Stimulated activated naive CD4-positive, alpha-beta T cell (primary cell): ENCODE measurements around the gene MMS19.
A peak's percentile ranks its signal among the peaks of the same experiment; 100 is the strongest.

Source experiments
- DNase-seq, 6 experiments: peaks; one replicate each; lab custom pipeline; 2025; lab: John Stamatoyannopoulos, UW

The MMS19 gene

DNA sequence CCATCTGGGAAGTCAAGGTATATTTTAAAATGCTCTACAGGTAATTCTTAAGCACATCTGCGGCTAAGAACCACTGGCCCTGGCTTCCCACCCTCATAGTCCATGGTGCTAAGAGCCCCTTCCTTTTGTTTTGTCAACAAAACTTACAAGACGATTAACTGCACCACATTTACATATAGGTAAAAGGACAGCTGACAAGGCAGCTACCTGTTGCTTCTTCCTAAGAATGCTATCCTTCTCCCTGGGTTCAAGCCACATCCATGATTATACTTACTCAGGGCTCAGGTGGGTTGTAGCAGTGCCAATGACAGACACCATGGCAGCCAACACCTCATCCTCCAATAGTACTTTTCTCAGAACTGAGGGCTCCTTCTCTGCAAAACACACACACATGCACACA, 35.9 kb downstream of the MMS19 start:
- DNase-seq: no peak

DNA sequence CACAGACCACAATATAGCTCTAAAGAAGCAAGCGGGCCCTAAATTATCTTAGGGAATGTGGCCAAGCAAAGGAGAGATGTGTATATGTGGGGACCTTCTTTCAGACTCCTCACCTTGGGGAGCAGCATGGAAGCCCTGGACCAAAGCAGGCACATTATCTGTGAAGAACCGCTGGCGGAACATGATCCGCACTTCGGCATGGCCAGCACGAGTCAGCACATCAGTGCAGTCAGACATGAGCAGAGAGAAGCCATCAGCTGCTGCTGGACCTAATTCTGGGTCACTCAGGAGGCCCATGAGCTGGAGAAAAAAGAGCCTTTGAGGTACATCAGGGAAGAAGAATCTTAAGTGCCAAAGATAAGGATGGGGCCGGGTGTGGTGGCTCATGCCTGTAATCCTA, 38.3 kb downstream of the MMS19 start:
- DNase-seq: no peak

DNA sequence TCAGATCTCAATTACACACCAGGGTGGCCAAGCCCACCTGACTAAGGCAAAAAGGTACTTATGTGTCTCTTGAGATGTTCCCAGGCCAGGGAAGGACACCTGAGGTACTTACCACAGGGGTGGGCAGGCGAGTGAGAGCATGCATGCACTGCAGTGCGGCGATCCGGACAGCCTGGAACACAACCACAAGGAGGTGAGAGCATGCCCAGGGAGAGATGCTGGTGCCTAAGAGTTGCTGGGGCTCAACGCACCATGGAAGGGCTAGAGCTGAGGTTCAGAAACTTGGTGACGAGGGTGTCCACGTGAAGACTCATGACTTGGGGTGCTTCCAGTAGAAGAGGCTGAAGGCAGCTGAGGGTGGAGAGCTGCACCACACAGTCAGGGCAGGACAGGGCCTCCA, 39.1 kb downstream of the MMS19 start:
- no peak for DNase-seq

- DNase-seq: no peak
Observed at GRCh38 chr10:97456686-97457065, 41.5 kb downstream of the MMS19 start.

DNA sequence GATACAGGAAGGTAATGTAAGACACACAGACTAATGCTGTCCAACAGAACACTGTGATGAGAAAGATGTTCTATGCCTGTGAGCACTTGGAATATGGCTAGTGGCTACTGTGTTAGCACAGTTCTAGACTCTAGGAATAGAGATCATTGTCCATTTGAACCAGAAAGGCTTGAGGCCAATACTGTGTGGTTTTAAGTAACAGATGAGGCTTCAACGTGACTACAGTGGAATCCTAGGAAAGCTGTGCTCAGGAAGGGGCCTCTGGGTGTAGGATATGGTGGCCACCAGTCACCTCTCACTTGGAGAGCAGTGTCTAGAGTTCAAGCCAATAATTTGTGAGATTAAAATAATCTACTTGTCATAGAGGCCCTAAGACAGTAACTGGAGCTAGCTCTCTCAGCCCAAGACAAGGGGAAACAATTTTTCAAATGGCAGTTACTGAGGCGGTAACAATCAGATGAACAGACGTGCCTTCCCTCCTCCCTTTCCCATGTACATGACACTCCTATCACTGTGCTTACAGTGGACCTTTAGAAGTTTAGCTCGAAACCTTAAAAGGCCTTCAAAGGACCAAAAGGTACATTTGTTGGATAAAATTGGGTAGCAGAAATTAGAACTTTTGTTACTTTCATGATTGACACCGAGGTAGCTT, 42.1 kb downstream of the MMS19 start:
- DNase-seq: no peak

- DNase-seq: no peak
Observed at GRCh38 chr10:97454330-97455036, 43.7 kb downstream of the MMS19 start.

- no peak for DNase-seq
Observed at GRCh38 chr10:97452352-97452751, 45.9 kb downstream of the MMS19 start.

GRCh38 chr10:97451605-97452004, 46.6 kb downstream of the MMS19 start:
- no peak for DNase-seq

DNA sequence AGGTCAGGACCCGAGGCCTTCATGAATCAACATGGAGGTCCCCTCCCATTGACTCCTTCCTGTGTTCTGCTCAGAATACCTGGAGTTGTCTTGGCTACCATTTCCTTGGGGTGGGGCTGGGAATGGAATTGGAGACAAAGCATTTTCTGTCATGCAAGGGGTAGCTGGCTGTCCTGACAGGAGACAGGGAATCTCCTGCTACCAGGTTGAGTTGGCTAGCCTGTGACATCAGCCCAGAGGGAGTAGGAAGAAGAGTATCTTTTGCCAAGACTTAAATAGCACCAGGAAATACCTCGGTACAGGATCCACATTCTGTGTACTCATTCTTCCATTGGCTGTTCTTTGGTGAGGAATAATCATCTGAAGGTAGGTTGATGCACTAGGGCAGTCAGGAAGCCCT, 47.4 kb downstream of the MMS19 start:
- no peak for DNase-seq

- DNase-seq: peak; percentile 80 to 90 (median 86)
Observed at GRCh38 chr10:97445722-97446639, 52.2 kb downstream of the MMS19 start, which contains the start of the genes EXOSC1 and ZDHHC16. TSS of gene EXOSC1 (minus strand) at chr10:97446006. CDS start at chr10:97445985, 21 bp downstream. TSS of gene ZDHHC16 (plus strand) at chr10:97446175. CDS start at chr10:97451676, 5,501 bp downstream.

- no peak for DNase-seq
Observed at GRCh38 chr10:97445357-97445721, 52.9 kb downstream of the MMS19 start.

DNA sequence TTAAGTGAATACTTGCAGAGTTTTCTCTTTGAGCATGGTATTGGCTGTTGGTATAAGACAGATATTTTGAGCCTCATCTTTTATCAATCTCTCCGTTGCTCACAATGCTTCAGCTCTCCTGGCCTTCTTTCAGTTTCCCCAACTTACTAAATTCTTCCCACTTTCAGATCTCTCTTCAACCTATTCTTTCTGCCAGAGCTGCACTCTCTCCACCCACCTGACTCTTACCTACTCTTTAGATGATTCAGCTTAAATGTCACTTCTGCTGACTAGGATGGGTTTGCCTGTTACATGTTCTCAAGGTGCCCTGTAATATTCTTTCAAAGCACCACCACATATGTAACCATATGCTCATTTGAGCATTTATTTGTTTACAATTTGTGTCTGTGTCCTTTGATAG, 54.0 kb downstream of the MMS19 start:
- no peak for DNase-seq

DNA sequence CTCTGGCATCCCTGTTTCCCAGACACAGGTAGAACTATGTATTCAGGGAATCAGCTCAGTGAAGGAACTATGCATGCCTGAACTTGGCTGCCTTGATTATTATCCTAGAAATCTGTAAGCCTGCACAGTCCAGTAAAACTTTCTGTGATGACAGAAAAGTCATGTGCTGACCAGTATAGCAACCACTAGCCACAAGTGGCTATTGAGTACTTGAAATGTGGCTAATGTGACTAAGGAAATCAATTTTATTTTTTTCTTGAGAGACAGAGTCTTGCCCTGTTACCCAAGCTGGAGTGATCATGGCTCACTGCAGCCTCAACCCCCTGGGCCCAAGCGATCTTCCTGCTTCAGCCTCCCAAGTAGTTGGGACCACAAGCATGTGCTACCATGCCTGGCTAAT, 55.9 kb downstream of the MMS19 start:
- DNase-seq: no peak

DNA sequence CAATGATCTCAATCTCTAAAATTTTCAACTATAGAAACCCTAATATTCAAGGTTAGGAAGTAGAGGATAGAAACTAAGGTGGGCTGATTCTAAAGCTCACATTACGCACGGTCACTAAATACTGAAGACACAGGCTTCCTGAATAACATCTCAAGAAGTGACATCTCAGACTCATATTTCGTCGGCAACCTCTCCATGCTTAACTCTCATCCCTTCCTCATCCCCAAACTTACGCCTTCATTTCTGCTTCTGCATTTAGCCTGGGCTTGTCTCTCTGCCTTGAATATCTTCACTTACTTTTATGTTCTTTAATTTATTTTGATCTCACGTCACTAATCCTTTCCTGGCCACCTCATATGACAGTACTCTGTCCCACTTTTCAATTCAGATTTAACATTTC, 63.0 kb downstream of the MMS19 start:
- DNase-seq: no peak

DNA sequence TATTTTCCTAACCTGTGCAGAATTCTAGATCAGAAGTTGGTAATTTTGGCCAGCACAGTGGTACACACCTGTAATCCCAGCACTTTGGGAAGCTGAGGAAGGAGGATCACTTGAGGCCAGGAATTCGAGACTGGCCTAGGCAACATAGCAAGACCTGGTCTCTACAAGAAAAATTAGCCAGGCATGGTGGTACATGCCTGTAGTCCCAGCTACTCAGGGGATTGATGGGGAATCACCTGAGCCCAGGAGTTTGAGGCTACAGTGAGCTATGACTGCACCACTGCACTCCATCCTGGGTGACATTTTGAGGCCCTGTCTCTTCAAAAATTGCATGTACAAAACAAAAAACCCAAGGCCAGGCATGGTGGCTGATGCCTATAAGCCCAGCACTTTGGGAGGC, 63.7 kb downstream of the MMS19 start:
- no peak for DNase-seq

GRCh38 chr10:97434055-97434454, 64.2 kb downstream of the MMS19 start:
- DNase-seq: no peak

- DNase-seq: no peak
Observed at GRCh38 chr10:97428572-97428981, 69.6 kb downstream of the MMS19 start.

- DNase-seq: no peak
Observed at GRCh38 chr10:97427571-97428179, 70.5 kb downstream of the MMS19 start.

DNA sequence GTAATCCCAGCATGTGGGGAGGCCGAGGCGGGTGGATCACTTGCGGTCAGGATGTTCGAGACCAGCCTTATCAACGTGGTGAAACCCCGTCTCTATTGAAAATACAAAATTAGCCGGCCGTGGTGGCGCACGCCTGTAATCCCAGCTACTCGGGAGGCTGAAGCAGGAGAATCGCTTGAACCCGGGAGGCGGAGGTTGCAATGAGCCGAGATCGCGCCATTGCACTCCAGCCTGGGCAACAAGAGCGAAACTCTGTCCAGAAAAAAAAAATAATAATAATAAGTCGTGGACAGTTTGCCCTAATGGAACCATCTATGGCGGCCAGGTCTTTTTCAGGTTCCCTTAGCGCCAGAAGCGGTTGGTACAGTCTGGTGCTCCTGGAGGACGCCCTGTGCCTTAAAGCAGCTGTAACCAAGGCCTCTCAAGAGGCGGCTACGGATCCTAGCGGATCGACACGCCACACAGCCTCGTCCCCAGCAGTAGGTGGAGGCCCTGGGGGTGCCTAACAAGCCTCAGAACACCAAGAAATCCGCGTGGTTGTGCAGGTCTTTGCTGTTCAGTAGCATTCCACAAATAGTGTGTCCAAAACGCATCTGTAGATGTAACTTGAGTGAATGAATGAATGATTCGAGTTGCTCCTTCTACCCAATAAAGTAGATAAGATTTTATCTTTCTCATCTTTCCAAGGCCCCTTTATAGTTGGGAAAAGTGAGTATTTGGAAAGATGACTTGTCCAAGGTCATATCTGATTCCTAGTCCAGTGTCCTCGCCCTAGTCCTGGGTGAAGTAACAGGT, 71.2 kb downstream of the MMS19 start:
- no peak for DNase-seq

- DNase-seq: peak; percentile 88 to 97 (median 94)
Observed at GRCh38 chr10:97425964-97426775, 72.1 kb downstream of the MMS19 start, which contains the start of gene PGAM1. TSS of gene PGAM1 (plus strand) at chr10:97426191. CDS start at chr10:97426308, 117 bp downstream.
